Erythroblast (primary cell): ENCODE measurements around the gene PSD.

ENCODE experiments used
- GATA1 ChIP-seq: IDR thresholded peaks from 2 replicates; pipeline ENCODE4 v1.6.1; 2011; ENCODE audit warnings: low read depth, mild to moderate bottlenecking, control low read depth, low read length, moderate library complexity
- POLR2A ChIP-seq: IDR thresholded peaks from 2 replicates; pipeline ENCODE4 v1.6.1; 2011; ENCODE audit warnings: mild to moderate bottlenecking, low read length

DNA sequence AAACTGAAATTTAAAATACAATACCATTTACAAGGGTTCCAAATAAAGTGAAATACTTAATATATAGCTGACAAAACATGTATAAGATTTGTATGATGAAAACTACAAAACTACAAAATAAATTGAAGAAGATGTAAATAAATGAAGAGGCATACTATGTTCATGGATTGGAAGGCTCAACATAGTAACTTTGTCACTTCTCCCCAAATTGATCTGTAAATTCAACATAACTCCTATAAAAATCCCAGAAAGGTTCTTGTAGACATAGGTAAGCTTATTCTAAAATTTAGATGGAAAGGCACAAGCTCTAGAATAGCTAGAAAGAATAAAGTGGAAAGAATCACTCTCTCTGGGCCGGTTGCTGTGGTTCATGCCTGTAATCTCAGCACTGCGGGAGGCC is 47.3 kb downstream of the PSD start:
- TF ChIP-seq POLR2A (no peak), GATA1 (no peak)
